Measurements from ENCODE around the gene AP1S1. TPM values are rescaled to one million over a fixed set of nuclear protein-coding genes. Genes with fewer than 3 reads are reported as not detected.

AP1S1 gene
- total and polyA plus RNA-seq, 7 experiments from 2014 or later, result 3.3 to 39.4 (median 7.0) TPM

GRCh38 chr7:101159696-101160674 lies 5.7 kb downstream of the AP1S1 start:
- POLR2A ChIA-PET, result no interaction called here
- CTCF ChIA-PET, result interaction anchor here (1.9 kb wide), 1 partner anchor 16 kb away, joined by 6 read pairs; no protein-coding TSS in a partner anchor
- H3K36me3 Mint-ChIP-seq, result peaks cover 0 to 43% (median 14%) of the 10 kb centered on the region in 5 donors
- Histone ChIP-seq H3K27me3 (ENCODE audit: control insufficient read depth in 2 of 2, insufficient read depth in 2 of 2, low read length in 2 of 2) (peaks cover 5 to 15% of the 10 kb centered on the region in 2 donors), H3K9me3 (ENCODE audit: control insufficient read depth in 2 of 3, low read length in 3 of 3) (no peaks in the 10 kb centered on the region), H3K4me1 (ENCODE audit: control insufficient read depth in 2 of 2, insufficient read depth in 2 of 2, low read length in 2 of 2) (peaks cover 13 to 16% of the 10 kb centered on the region in 2 donors), H3K27ac (ENCODE audit: low read depth, low read length) (no peak overlapping the region), H3K4me3 (ENCODE audit: low read length) (no peak overlapping the region), H3K36me3 (ENCODE audit: control insufficient read depth in 2 of 3, insufficient read depth in 3 of 3, low read length in 3 of 3) (peaks cover 0 to 24% (median 0%) of the 10 kb centered on the region in 3 experiments)
- no peak for ATAC-seq
- H3K27ac Mint-ChIP-seq, result no peak overlapping the region
- intact Hi-C loops (cut with micrococcal nuclease), result no loop called here
- no peak for DNase-seq
- peaks cover 11 to 18% (median 16%) of the 10 kb centered on the region in 7 donors for H3K4me1 Mint-ChIP-seq
- peaks cover 12 to 21% (median 15%) of the 10 kb centered on the region in 5 donors for H3K27me3 Mint-ChIP-seq
- no peak overlapping the region for H3K4me3 Mint-ChIP-seq
- H3K9me3 Mint-ChIP-seq, result peaks cover 0 to under 1% (median 0%) of the 10 kb centered on the region in 11 donors

- Mint-ChIP-seq H3K4me3 (peak overlapping the region in 3 of 10 donors; percentile 14 to 77 (median 51)), H3K27ac (no peak overlapping the region), H3K36me3 (peaks cover 0 to 43% (median 15%) of the 10 kb centered on the region in 5 donors), H3K27me3 (peaks cover 19 to 30% (median 24%) of the 10 kb centered on the region in 5 donors), H3K9me3 (peaks cover 0 to 8% (median 0%) of the 10 kb centered on the region in 11 donors), H3K4me1 (peaks cover 12 to 19% (median 16%) of the 10 kb centered on the region in 7 donors)
- H3K27ac ChIP-seq (ENCODE audit: low read depth, low read length), result no peak overlapping the region
- H3K36me3 ChIP-seq (ENCODE audit: control insufficient read depth in 2 of 3, insufficient read depth in 3 of 3, low read length in 3 of 3), result peaks cover 0 to 24% (median 0%) of the 10 kb centered on the region in 3 experiments
- DNase-seq (no peak), ATAC-seq (no peak)
- no peak overlapping the region for H3K4me3 ChIP-seq (ENCODE audit: low read length)
- no peaks in the 10 kb centered on the region for H3K9me3 ChIP-seq (ENCODE audit: control insufficient read depth in 2 of 3, low read length in 3 of 3)
- ChIA-PET POLR2A (no interaction called here), CTCF (interaction anchor here (1.9 kb wide), 1 partner anchor 17 kb away, joined by 6 read pairs; no protein-coding TSS in a partner anchor)
- intact Hi-C loops (cut with micrococcal nuclease), result no loop called here
- peaks cover 16 to 18% of the 10 kb centered on the region in 2 donors for H3K4me1 ChIP-seq (ENCODE audit: control insufficient read depth in 2 of 2, insufficient read depth in 2 of 2, low read length in 2 of 2)
- peaks cover 8 to 20% of the 10 kb centered on the region in 2 donors for H3K27me3 ChIP-seq (ENCODE audit: control insufficient read depth in 2 of 2, insufficient read depth in 2 of 2, low read length in 2 of 2)
Observed at GRCh38 chr7:101160910-101161309, 6.6 kb downstream of the AP1S1 start.

DNA sequence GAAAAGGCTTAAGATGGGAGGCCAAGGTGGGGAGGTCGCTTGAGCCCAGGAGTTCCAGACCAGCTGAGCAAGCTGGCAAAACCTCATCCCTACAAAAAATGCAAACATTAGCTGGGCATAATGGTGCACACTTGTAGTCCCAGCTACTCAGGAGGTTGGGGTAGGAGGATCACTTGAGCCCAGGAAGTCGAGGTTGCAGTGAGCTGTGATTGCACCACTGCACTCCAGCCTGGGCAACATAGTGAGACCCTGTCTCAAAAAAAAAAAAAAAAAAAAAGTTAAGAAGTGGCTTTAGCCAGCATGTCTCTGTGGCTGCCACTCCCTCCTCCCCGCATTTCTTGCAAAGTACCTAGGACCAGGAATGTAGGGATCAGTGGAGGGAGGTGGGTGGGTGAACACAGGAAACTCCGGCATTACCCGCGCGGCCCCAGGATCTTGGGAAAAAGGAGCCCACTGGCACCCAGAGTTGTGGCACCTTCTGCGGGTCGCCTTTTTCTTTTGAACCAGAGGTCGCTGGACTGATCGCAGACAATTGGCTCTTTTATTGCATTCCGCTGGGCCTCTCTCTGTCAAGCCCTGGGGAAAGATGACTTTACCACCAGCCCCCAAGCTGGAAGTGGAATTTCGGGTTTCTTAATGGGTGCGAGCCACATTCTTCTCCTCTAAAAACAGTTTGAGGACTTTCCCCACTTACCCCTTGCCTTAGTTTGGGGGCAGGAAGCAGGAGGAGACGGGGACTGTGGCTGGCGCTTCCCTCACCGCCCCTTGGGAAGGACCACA lies 7.6 kb downstream of the AP1S1 start:
- H3K27ac Mint-ChIP-seq, result peak overlapping the region in 1 of 9 donors; percentile 68
- ATAC-seq, result no peak
- peak overlapping the region; percentile 55 to 80 (median 72) for H3K4me3 Mint-ChIP-seq
- POLR2A ChIA-PET, result no interaction called here
- H3K36me3 Mint-ChIP-seq, result peaks cover 0 to 38% (median 14%) of the 10 kb centered on the region in 5 donors
- intact Hi-C loops (cut with micrococcal nuclease), result no loop called here
- peaks cover 18 to 26% (median 22%) of the 10 kb centered on the region in 7 donors for H3K4me1 Mint-ChIP-seq
- Histone ChIP-seq H3K36me3 (ENCODE audit: control insufficient read depth in 2 of 3, insufficient read depth in 3 of 3, low read length in 3 of 3) (peaks cover 0 to 24% (median 0%) of the 10 kb centered on the region in 3 experiments), H3K27ac (ENCODE audit: low read depth, low read length) (no peak overlapping the region), H3K4me1 (ENCODE audit: control insufficient read depth in 2 of 2, insufficient read depth in 2 of 2, low read length in 2 of 2) (peaks cover 21 to 23% of the 10 kb centered on the region in 2 donors), H3K4me3 (ENCODE audit: low read length) (no peak overlapping the region), H3K27me3 (ENCODE audit: control insufficient read depth in 2 of 2, insufficient read depth in 2 of 2, low read length in 2 of 2) (peaks cover 10 to 23% of the 10 kb centered on the region in 2 donors), H3K9me3 (ENCODE audit: control insufficient read depth in 2 of 3, low read length in 3 of 3) (no peaks in the 10 kb centered on the region)
- H3K9me3 Mint-ChIP-seq, result peaks cover 0 to 8% (median 0%) of the 10 kb centered on the region in 11 donors
- DNase-seq, result no peak
- CTCF ChIA-PET, result interaction anchor here (1.9 kb wide), 1 partner anchor 18 kb away, joined by 6 read pairs; no protein-coding TSS in a partner anchor
- peaks cover 25 to 37% (median 31%) of the 10 kb centered on the region in 5 donors for H3K27me3 Mint-ChIP-seq

- H3K27ac ChIP-seq (ENCODE audit: low read depth, low read length), result no peak overlapping the region
- peaks cover 0 to 15% (median 0%) of the 10 kb centered on the region in 3 experiments for H3K36me3 ChIP-seq (ENCODE audit: control insufficient read depth in 2 of 3, insufficient read depth in 3 of 3, low read length in 3 of 3)
- ChIA-PET POLR2A (no interaction called here), CTCF (interaction anchor here (1.0 kb wide), 1 partner anchor 18 kb away, joined by 3 read pairs; no protein-coding TSS in a partner anchor)
- peaks cover 13 to 30% of the 10 kb centered on the region in 2 donors for H3K27me3 ChIP-seq (ENCODE audit: control insufficient read depth in 2 of 2, insufficient read depth in 2 of 2, low read length in 2 of 2)
- intact Hi-C loops (cut with micrococcal nuclease), result no loop called here
- no peak overlapping the region for H3K4me3 ChIP-seq (ENCODE audit: low read length)
- H3K4me3 Mint-ChIP-seq, result peak overlapping the region; percentile 61 to 80 (median 76)
- peak overlapping the region in 1 of 9 donors; percentile 68 for H3K27ac Mint-ChIP-seq
- ATAC-seq (no peak), DNase-seq (no peak)
- peaks cover 21 to 34% (median 27%) of the 10 kb centered on the region in 7 donors for H3K4me1 Mint-ChIP-seq
- H3K9me3 Mint-ChIP-seq, result peaks cover 0 to 8% (median 0%) of the 10 kb centered on the region in 11 donors
- H3K4me1 ChIP-seq (ENCODE audit: control insufficient read depth in 2 of 2, insufficient read depth in 2 of 2, low read length in 2 of 2), result peaks cover 21 to 25% of the 10 kb centered on the region in 2 donors
- peaks cover 0 to 31% (median 13%) of the 10 kb centered on the region in 5 donors for H3K36me3 Mint-ChIP-seq
- peaks cover 32 to 46% (median 39%) of the 10 kb centered on the region in 5 donors for H3K27me3 Mint-ChIP-seq
- no peaks in the 10 kb centered on the region for H3K9me3 ChIP-seq (ENCODE audit: control insufficient read depth in 2 of 3, low read length in 3 of 3)
Observed at GRCh38 chr7:101162551-101163278, 8.4 kb downstream of the AP1S1 start.

GRCh38 chr7:101163279-101164070 lies 9.2 kb downstream of the AP1S1 start:
- peak in 2 of 9 donors; percentile 22 to 23 for DNase-seq
- peaks cover 24 to 40% (median 31%) of the 10 kb centered on the region in 7 donors for H3K4me1 Mint-ChIP-seq

More at GRCh38 chr7:101163279-101164070, 9.2 kb downstream of the AP1S1 start:
- Mint-ChIP-seq H3K36me3 (peaks cover 0 to 27% (median 9%) of the 10 kb centered on the region in 5 donors), H3K9me3 (peaks cover 0 to 8% (median 0%) of the 10 kb centered on the region in 11 donors), H3K27me3 (peaks cover 38 to 53% (median 46%) of the 10 kb centered on the region in 5 donors), H3K4me3 (peak overlapping the region; percentile 55 to 83 (median 76)), H3K27ac (no peak overlapping the region)
- H3K4me1 ChIP-seq (ENCODE audit: control insufficient read depth in 2 of 2, insufficient read depth in 2 of 2, low read length in 2 of 2), result peaks cover 21 to 25% of the 10 kb centered on the region in 2 donors
- intact Hi-C loops (cut with micrococcal nuclease), result no loop called here
- no peak for ATAC-seq
- H3K27me3 ChIP-seq (ENCODE audit: control insufficient read depth in 2 of 2, insufficient read depth in 2 of 2, low read length in 2 of 2), result peaks cover 14 to 37% of the 10 kb centered on the region in 2 donors
- ChIA-PET POLR2A (interaction anchor here (2.1 kb wide), 1 partner anchor 54 kb away, joined by 6 read pairs; the partner anchor contains the start of genes PLOD3 and ZNHIT1), CTCF (interaction anchor here (1.0 kb wide), 1 partner anchor 19 kb away, joined by 3 read pairs; no protein-coding TSS in a partner anchor)
- peak overlapping the region; percentile 35 for H3K4me3 ChIP-seq (ENCODE audit: low read length)
- H3K36me3 ChIP-seq (ENCODE audit: control insufficient read depth in 2 of 3, insufficient read depth in 3 of 3, low read length in 3 of 3), result peaks cover 0 to 9% (median 0%) of the 10 kb centered on the region in 3 experiments
- H3K9me3 ChIP-seq (ENCODE audit: control insufficient read depth in 2 of 3, low read length in 3 of 3), result no peaks in the 10 kb centered on the region
- no peak overlapping the region for H3K27ac ChIP-seq (ENCODE audit: low read depth, low read length)
